Mesenchymal stem cell (in vitro differentiated cells and primary cell): Measurements from ENCODE around the gene CLDND2.
"Not testable (repeated sequence)": the region's sequence is repeated elsewhere in the genome, so short reads cannot be mapped to it uniquely, and the experiment has no call there.

Source experiments
- DNase-seq: peaks from one replicate; pipeline ENCODE4 v3.0.0-alpha.2; 2013
- H2AFZ ChIP-seq: one replicate; pipeline ENCODE4 v1.6.1; 2013; ENCODE audit warnings: low read depth, mild to moderate bottlenecking, control low read depth, inconsistent platforms, low read length, moderate library complexity
- H2AK5ac ChIP-seq: 2 replicates; pipeline ENCODE4 v1.6.1; 2013; ENCODE audit warnings: low read length, moderate library complexity, mild to moderate bottlenecking, inconsistent platforms; ENCODE audit not compliant: severe bottlenecking
- H2BK120ac ChIP-seq: one replicate; pipeline ENCODE4 v1.6.1; 2013; ENCODE audit warnings: low read depth, mild to moderate bottlenecking, inconsistent platforms, low read length, moderate library complexity
- H2BK12ac ChIP-seq, 2 experiments: one replicate each; pipeline ENCODE4 v1.6.1; 2013; ENCODE audit warnings: inconsistent platforms in 2 of 2, low read length in 2 of 2, mild to moderate bottlenecking in 2 of 2, moderate library complexity in 2 of 2, control low read depth in 1 of 2
- H2BK15ac ChIP-seq: one replicate; pipeline ENCODE4 v1.6.1; 2013; ENCODE audit warnings: mild to moderate bottlenecking, low read depth, inconsistent platforms; ENCODE audit not compliant: poor library complexity, severe bottlenecking
- H2BK5ac ChIP-seq: 2 replicates; pipeline ENCODE4 v1.6.1; 2013; ENCODE audit warnings: low read depth, mild to moderate bottlenecking, low read length, control low read depth, inconsistent platforms; ENCODE audit not compliant: poor library complexity, severe bottlenecking
- H3K14ac ChIP-seq, 2 experiments: one replicate each; pipeline ENCODE4 v1.6.1; 2013; ENCODE audit warnings: inconsistent platforms in 2 of 2, low read length in 2 of 2, control low read depth in 1 of 2, mild to moderate bottlenecking in 1 of 2, moderate library complexity in 1 of 2
- H3K18ac ChIP-seq, 2 experiments: one replicate each; pipeline ENCODE4 v1.6.1; 2013; ENCODE audit warnings: inconsistent platforms in 2 of 2, low read length in 2 of 2, control low read depth in 1 of 2, low read depth in 1 of 2, mild to moderate bottlenecking in 1 of 2
- H3K23ac ChIP-seq, 2 experiments: one replicate each; pipeline ENCODE4 v1.6.1; 2013; ENCODE audit warnings: inconsistent platforms in 2 of 2, low read length in 2 of 2, mild to moderate bottlenecking in 2 of 2, moderate library complexity in 2 of 2, control low read depth in 1 of 2
- H3K27ac ChIP-seq: 2 replicates; pipeline ENCODE4 v1.5.1; 2013; ENCODE audit warnings: mild to moderate bottlenecking, moderate library complexity, low read length, control low read depth, inconsistent platforms; ENCODE audit not compliant: poor library complexity, severe bottlenecking
- H3K27me3 ChIP-seq, 2 experiments: 2 replicates each; pipeline versions ENCODE4 v1.6.1 to v1.7.0; 2013; ENCODE audit warnings: low read length in 2 of 2, mild to moderate bottlenecking in 2 of 2, moderate library complexity in 2 of 2, control low read depth in 1 of 2, inconsistent platforms in 1 of 2; ENCODE audit not compliant: control insufficient read depth in 1 of 2, insufficient read depth in 1 of 2
- H3K36me3 ChIP-seq, 2 experiments: 2 replicates each; pipeline versions ENCODE4 v1.6.1 to v1.7.0; 2013; ENCODE audit warnings: low read length in 2 of 2, control low read depth in 1 of 2, inconsistent platforms in 1 of 2, low read depth in 1 of 2, mild to moderate bottlenecking in 1 of 2; ENCODE audit not compliant: insufficient read depth in 2 of 2, control insufficient read depth in 1 of 2
- H3K4ac ChIP-seq, 2 experiments: one replicate each; pipeline ENCODE4 v1.6.1; 2013; ENCODE audit warnings: inconsistent platforms in 2 of 2, low read length in 2 of 2, mild to moderate bottlenecking in 2 of 2, moderate library complexity in 2 of 2, control low read depth in 1 of 2, low read depth in 1 of 2
- H3K4me1 ChIP-seq: 2 replicates; pipeline ENCODE4 v1.6.1; 2013; ENCODE audit warnings: low read depth, low read length, control low read depth; ENCODE audit not compliant: control insufficient read depth, insufficient read depth
- H3K4me2 ChIP-seq: 2 replicates; pipeline ENCODE4 v1.6.1; 2013; ENCODE audit warnings: low read length, mild to moderate bottlenecking, inconsistent platforms; ENCODE audit not compliant: poor library complexity, severe bottlenecking
- H3K4me3 ChIP-seq, 2 experiments: 2 replicates each; pipeline versions ENCODE4 v1.5.1 to v1.7.0; 2013; ENCODE audit warnings: low read length in 2 of 2, mild to moderate bottlenecking in 2 of 2, control low read depth in 1 of 2, low read depth in 1 of 2; ENCODE audit not compliant: insufficient read depth in 1 of 2
- H3K79me1 ChIP-seq: replicated peaks from 2 replicates; pipeline ENCODE4 v1.6.1; 2013; ENCODE audit warnings: mild to moderate bottlenecking, control low read depth, low read length, inconsistent platforms; ENCODE audit not compliant: poor library complexity, severe bottlenecking
- H3K9ac ChIP-seq: 2 replicates; pipeline ENCODE4 v1.7.0; 2013; ENCODE audit warnings: mild to moderate bottlenecking, low read length, moderate library complexity
- H3K9me3 ChIP-seq: 2 replicates; pipeline ENCODE4 v1.7.0; 2013; ENCODE audit warnings: mild to moderate bottlenecking, low read length; ENCODE audit not compliant: control insufficient read depth
- H4K8ac ChIP-seq: one replicate; pipeline ENCODE4 v1.6.1; 2013; ENCODE audit warnings: inconsistent platforms, mild to moderate bottlenecking, low read length, moderate library complexity
- H4K91ac ChIP-seq: one replicate; pipeline ENCODE4 v1.6.1; 2013; ENCODE audit warnings: mild to moderate bottlenecking, low read length, inconsistent platforms
- whole genome bisulfite sequencing: methylation state at CpG from one replicate; pipeline ENCODE4 v1.1.7; 2013; ENCODE audit warnings: mixed read lengths; 5-methylcytosine and 5-hydroxymethylcytosine counted together

CLDND2 gene

DNA sequence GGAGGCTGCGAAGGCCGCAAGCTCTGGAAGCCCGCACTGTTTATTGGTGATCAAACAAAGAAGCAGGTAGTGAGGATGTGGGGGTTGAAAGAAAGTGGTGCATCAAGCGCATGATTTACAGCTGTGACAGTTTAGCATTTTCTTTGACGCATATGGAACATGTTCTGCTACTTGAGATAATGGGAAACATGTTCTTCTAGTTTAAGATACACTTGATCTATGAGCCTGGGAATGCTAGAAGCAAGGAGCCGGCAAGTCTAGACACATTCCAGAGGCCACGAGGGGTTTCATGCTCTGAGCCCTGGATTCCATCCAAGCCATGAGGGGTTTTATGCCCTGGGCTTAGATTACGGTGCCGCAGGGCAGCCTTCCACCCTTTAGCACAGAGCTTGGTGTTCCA is 28.6 kb upstream of the CLDND2 start:
- H3K36me3 ChIP-seq, H3K14ac ChIP-seq, H2BK15ac ChIP-seq, H3K4me3 ChIP-seq, H3K4me2 ChIP-seq, H2BK5ac ChIP-seq, H2BK120ac ChIP-seq, H2AFZ ChIP-seq, H3K27me3 ChIP-seq, H4K91ac ChIP-seq, H3K4ac ChIP-seq, H3K9me3 ChIP-seq, H3K4me1 ChIP-seq, H3K79me1 ChIP-seq, H2AK5ac ChIP-seq, H3K9ac ChIP-seq, H3K23ac ChIP-seq, H2BK12ac ChIP-seq, DNase-seq, H3K27ac ChIP-seq, H3K18ac ChIP-seq, H4K8ac ChIP-seq: not testable (repeated sequence)
- 67% methylated on average over 9 of the region's 9 CpGs for WGBS

DNA sequence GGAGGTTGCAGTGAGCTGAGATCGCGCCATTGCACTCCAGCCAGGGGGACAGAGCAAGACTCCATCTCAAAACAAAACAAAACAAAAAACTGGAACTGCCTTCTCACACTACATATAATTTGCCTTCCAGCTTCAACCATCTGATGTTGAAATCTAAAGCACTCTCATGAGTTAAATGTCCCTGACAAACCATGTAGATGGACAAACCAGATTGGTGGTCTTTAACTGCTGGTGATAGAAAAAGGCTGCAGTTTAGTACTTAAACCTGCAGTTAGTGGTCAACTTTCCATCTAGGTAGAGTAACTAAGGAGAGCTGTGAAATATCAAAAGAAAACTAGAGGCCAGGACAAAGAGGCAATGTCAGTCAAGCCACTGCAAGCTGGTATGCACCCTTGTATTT is 27.4 kb upstream of the CLDND2 start:
- Histone ChIP-seq H3K4me1 (peaks cover 8% of the 10 kb centered on the region), H2BK120ac (no peak overlapping the region), H2BK15ac (no peak overlapping the region), H3K4ac (no peak overlapping the region), H3K9me3 (no peaks in the 10 kb centered on the region), H3K23ac (no peak overlapping the region), H3K14ac (no peak overlapping the region), H3K9ac (no peak overlapping the region), H3K4me2 (no peak overlapping the region), H2AFZ (no peak overlapping the region), H3K79me1 (no peaks in the 10 kb centered on the region), H3K18ac (no peak overlapping the region), H3K4me3 (no peak overlapping the region), H4K91ac (no peak overlapping the region), H2AK5ac (no peak overlapping the region), H4K8ac (no peak overlapping the region), H2BK5ac (no peak overlapping the region), H2BK12ac (no peak overlapping the region), H3K27ac (no peak overlapping the region), H3K36me3 (no peaks in the 10 kb centered on the region), H3K27me3 (no peaks in the 10 kb centered on the region)
- no peak for DNase-seq
- WGBS = 100% methylated on average over 2 of the region's 2 CpGs

DNA sequence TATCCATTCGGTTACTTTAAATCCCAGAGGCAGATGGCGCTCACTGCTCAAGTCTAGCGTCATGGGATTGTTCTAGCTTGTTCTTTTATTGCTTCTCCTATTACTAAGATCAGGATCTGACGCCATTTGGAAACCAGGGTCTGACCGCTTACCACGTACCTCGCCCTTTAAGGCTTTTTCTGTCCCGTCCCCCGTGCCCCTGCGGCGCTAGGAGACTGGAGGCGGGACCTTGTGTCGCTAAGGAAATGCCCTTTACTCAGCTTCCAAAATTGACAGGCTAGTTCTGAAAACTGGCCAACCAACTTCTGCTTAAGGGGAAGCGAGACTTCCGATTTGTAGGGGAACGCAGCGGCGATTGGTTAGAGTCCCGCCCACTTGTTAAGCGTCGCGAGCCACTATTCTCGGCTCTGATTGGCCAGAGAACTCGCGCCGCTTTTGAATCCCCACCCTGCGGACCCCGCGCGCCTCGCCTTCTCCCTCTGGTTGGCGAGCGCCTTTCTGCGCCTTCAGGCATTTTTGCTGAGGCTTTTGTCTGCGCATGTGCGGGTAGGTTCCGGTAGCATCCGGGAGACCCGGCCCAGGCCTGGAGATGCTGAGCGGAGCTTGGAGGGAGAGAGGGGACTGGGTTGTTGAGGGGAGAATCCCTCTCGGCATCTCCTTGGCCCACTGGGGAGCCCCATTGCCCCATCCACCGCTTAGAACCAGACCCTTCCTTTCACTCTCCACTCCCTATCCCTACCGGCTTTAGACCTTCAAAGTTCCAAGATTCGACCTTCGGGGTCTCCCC is 25.4 kb upstream of the CLDND2 start:
- H3K4me1 ChIP-seq = peaks cover 8% of the 10 kb centered on the region
- peak overlapping the region; percentile 72 for H2AFZ ChIP-seq
- no peak overlapping the region for H4K91ac ChIP-seq
- H3K4ac ChIP-seq = peak overlapping the region in 1 of 2 experiments; percentile 60
- WGBS = 3% methylated on average over 42 of the region's 45 CpGs
- H4K8ac ChIP-seq = peak overlapping the region; percentile 77
- H3K9ac ChIP-seq = peak overlapping the region; percentile 91
- no peak overlapping the region for H2BK5ac ChIP-seq
- no peak overlapping the region for H2BK12ac ChIP-seq
- peak overlapping the region; percentile 42 to 79 for H3K4me3 ChIP-seq
- no peaks in the 10 kb centered on the region for H3K79me1 ChIP-seq
- no peak overlapping the region for H2AK5ac ChIP-seq
- H3K27me3 ChIP-seq = no peaks in the 10 kb centered on the region
- H3K18ac ChIP-seq = peak overlapping the region; percentile 54 to 66
- DNase-seq = peak; percentile 99
- no peak overlapping the region for H3K14ac ChIP-seq
- peak overlapping the region; percentile 0 for H2BK120ac ChIP-seq
- H3K27ac ChIP-seq = peak overlapping the region; percentile 71
- no peak overlapping the region for H3K23ac ChIP-seq
- H3K4me2 ChIP-seq = peak overlapping the region; percentile 92
- H3K9me3 ChIP-seq = no peaks in the 10 kb centered on the region
- no peaks in the 10 kb centered on the region for H3K36me3 ChIP-seq
- H2BK15ac ChIP-seq = peak overlapping the region; percentile 19

DNA sequence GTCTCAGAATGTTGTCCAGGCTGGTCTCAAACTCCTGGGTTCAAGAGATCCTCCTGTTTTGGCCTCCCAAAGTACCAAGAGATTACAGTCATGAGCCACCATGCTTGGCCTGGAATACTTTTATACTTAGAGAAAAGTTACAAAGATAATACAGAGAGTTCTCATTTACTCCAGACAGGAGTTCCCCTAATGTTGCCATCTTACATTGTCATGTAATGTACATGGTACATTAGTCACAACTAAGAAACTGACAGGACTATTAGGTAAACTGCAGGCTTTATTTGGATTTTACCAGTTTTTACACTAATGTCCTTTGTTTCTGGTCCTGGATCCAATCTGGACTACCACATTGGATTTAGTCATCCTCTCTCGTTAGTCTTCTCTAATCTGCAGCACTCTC is 23.9 kb upstream of the CLDND2 start:
- 100% methylated on average over 1 of the region's 1 CpG for WGBS
- no peak overlapping the region for H3K4me2 ChIP-seq
- H3K14ac ChIP-seq = no peak overlapping the region
- H2BK5ac ChIP-seq = no peak overlapping the region
- no peak overlapping the region for H2AK5ac ChIP-seq
- H2BK12ac ChIP-seq = no peak overlapping the region
- no peak for DNase-seq
- H3K36me3 ChIP-seq = no peaks in the 10 kb centered on the region
- peaks cover 8% of the 10 kb centered on the region for H3K4me1 ChIP-seq
- no peak overlapping the region for H3K27ac ChIP-seq
- H3K9ac ChIP-seq = no peak overlapping the region
- no peaks in the 10 kb centered on the region for H3K79me1 ChIP-seq
- no peak overlapping the region for H3K4me3 ChIP-seq
- H3K9me3 ChIP-seq = no peaks in the 10 kb centered on the region
- no peak overlapping the region for H2BK15ac ChIP-seq
- H3K27me3 ChIP-seq = no peaks in the 10 kb centered on the region
- H3K23ac ChIP-seq = no peak overlapping the region
- H3K4ac ChIP-seq = no peak overlapping the region
- H4K8ac ChIP-seq = no peak overlapping the region
- H2BK120ac ChIP-seq = no peak overlapping the region
- no peak overlapping the region for H2AFZ ChIP-seq
- H3K18ac ChIP-seq = no peak overlapping the region
- no peak overlapping the region for H4K91ac ChIP-seq
